CMK (cell line): Measurements from ENCODE around the gene MAN1A2.

Experiments
- DNase-seq: peaks from one replicate; pipeline ENCODE4 v3.0.0-alpha.2; 2010; ENCODE audit warnings: low read depth

Gene MAN1A2

GRCh38 chr1:117559139-117559538 is 191.9 kb downstream of the MAN1A2 start:
- no peak for DNase-seq

- no peak for DNase-seq
These were observed 192.7 kb downstream of the MAN1A2 start for GRCh38 chr1:117559985-117560384.

- no peak for DNase-seq
These were observed 193.8 kb downstream of the MAN1A2 start for GRCh38 chr1:117561071-117561470.

GRCh38 chr1:117561551-117561950 is 194.3 kb downstream of the MAN1A2 start:
- DNase-seq: no peak

- DNase-seq: no peak
These were observed 195.6 kb downstream of the MAN1A2 start for GRCh38 chr1:117562581-117563491.

- no peak for DNase-seq
These were observed 196.2 kb downstream of the MAN1A2 start for GRCh38 chr1:117563492-117563875.

GRCh38 chr1:117564227-117565075 is 197.2 kb downstream of the MAN1A2 start:
- no peak for DNase-seq

GRCh38 chr1:117565076-117565556 is 197.9 kb downstream of the MAN1A2 start:
- no peak for DNase-seq

GRCh38 chr1:117565745-117566455 is 198.7 kb downstream of the MAN1A2 start:
- DNase-seq: no peak

GRCh38 chr1:117566556-117566955 is 199.3 kb downstream of the MAN1A2 start:
- DNase-seq: no peak

GRCh38 chr1:117567435-117567834 is 200.2 kb downstream of the MAN1A2 start:
- DNase-seq: no peak

GRCh38 chr1:117567976-117568375 is 200.7 kb downstream of the MAN1A2 start:
- DNase-seq: no peak

GRCh38 chr1:117568999-117569398 is 201.8 kb downstream of the MAN1A2 start:
- DNase-seq: no peak

- no peak for DNase-seq
These were observed 202.6 kb downstream of the MAN1A2 start for GRCh38 chr1:117569856-117570255.

- no peak for DNase-seq
These were observed 203.8 kb downstream of the MAN1A2 start for GRCh38 chr1:117570988-117571409.

- no peak for DNase-seq
These were observed 204.2 kb downstream of the MAN1A2 start for GRCh38 chr1:117571496-117571895.

- no peak for DNase-seq
These were observed 205.3 kb downstream of the MAN1A2 start for GRCh38 chr1:117572546-117572945.

- DNase-seq: no peak
These were observed 206.3 kb downstream of the MAN1A2 start for GRCh38 chr1:117573386-117574023.

- DNase-seq: no peak
These were observed 207.0 kb downstream of the MAN1A2 start for GRCh38 chr1:117574161-117574835.

- no peak for DNase-seq
These were observed 208.5 kb downstream of the MAN1A2 start for GRCh38 chr1:117575586-117576225.

GRCh38 chr1:117576236-117576635 is 209.0 kb downstream of the MAN1A2 start:
- no peak for DNase-seq
